Testis (tissue), 3 donors: ENCODE results near the gene EEF2. TPM values are rescaled to one million over a fixed set of nuclear protein-coding genes. Genes with fewer than 3 reads are reported as not detected.

Source experiments
- DNase-seq: peaks from one replicate; pipeline ENCODE4 v3.0.0-alpha.2; 2019
- H3K27ac ChIP-seq, 2 donors: fragments of 200-600 bp; sonication (generic); one replicate each; pipeline ENCODE4 v1.5.1; 2019
- H3K27me3 ChIP-seq: fragments of 200-600 bp; sonication (generic); one replicate; pipeline ENCODE4 v1.5.1; 2019
- H3K36me3 ChIP-seq: fragments of 200-600 bp; sonication (generic); one replicate; pipeline ENCODE4 v1.5.1; 2017; ENCODE audit warnings: low read depth; ENCODE audit errors: missing control alignments
- H3K4me1 ChIP-seq: fragments of 200-600 bp; sonication (generic); one replicate; pipeline ENCODE4 v1.5.1; 2019
- H3K4me3 ChIP-seq, 2 donors: fragments of 200-600 bp; sonication (generic); one replicate each; pipeline ENCODE4 v1.5.1; 2017 to 2019
- H3K9me3 ChIP-seq: fragments of 200-600 bp; sonication (generic); one replicate; pipeline ENCODE4 v1.5.1; 2017
- POLR2A ChIP-seq: fragments of 450-650 bp; IDR thresholded peaks from one replicate; pipeline ENCODE4 v1.6.1; 2017; ENCODE audit warnings: antibody characterized with exemption, mild to moderate bottlenecking, moderate library complexity
- WGBS, 2 donors: methylation state at CpG; one replicate each; pipeline ENCODE4 v1.1.5; 2018; 5-methylcytosine and 5-hydroxymethylcytosine counted together
- intact Hi-C: fragments of 100-400 bp; cut with DNase I; formaldehyde crosslinking; loops from one replicate; pipeline ENCODE4 v1.15.1; 2023; ENCODE audit warnings: low total_unique reads
- polyA plus RNA-seq: library from polyadenylated mRNA; stranded (reverse); fragments of 350-450 nt; fragmentation: Illumina TruSeq; extraction: RNeasy Lipid Tissue Mini Kit (QIAGEN cat#74804); gene quantifications from one replicate; pipeline ENCODE4 v1.2.3, GENCODE V29; 2014; ENCODE audit warnings: low read depth, low replicate concordance; ENCODE audit not compliant: insufficient read depth
- total RNA-seq, 2 donors: library from RNA; depleted of rRNA; stranded (reverse); fragments of >200 nt; gene quantifications; one replicate each; pipeline ENCODE4 v1.2.3, GENCODE V29; 2016
- TF ChIP-seq, protein P1 (sequence below), 3 experiments: fragments of 450-650 bp in 2 of 3; fragments of 200-600 bp in 1 of 3; sonication (generic) in 1 of 3; IDR thresholded peaks; one replicate each; pipeline ENCODE4 v1.5.1; 2016 to 2019; ENCODE audit warnings: antibody characterized with exemption in 3 of 3, mild to moderate bottlenecking in 2 of 3, moderate library complexity in 1 of 3

Gene EEF2
- total and polyA plus RNA-seq, 3 donors from 2014 or later, result 909 to 1,599 (median 1,429) TPM

DNA sequence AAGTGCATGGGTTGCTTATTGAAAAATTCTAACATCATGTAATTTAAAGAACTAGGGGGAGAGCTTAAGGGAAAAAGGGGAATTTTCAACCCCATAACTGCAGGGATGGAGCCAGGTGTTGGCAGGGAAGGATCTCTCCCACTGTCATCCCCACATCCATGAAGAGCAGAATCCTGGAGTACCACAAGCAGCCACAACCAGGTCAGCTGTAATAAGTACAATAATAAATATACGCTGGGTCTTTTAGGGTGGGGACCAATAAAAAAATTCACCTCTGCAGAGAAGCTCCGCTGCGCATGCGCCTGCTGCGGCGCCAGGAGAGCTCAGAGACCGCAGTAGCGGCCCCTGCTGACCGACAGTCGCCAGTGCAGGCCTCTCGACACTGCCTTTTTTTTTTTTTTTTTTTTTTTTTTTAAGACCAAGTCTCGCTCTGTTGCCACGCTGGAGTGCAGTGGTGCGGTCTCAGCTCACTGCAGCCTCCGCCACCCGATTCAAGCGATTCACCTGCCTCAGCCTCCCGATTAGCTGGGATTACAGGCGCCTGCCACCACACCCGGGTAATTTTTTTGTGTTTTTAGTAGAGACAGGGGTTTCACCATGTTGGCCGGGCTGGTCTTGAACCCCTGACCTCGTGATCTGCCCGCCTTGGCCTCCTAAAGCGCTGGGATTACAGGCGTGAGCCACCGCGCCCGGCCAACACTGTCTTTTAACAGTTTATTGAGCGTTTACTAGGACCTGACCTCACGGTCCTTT is 2.5 kb upstream of the EEF2 start:
- no peak overlapping the region for H3K27ac ChIP-seq
- peak overlapping the region in 1 of 2 donors; percentile 20 for H3K4me3 ChIP-seq
- peak; percentile 93 for DNase-seq
- no peaks in the 10 kb centered on the region for H3K27me3 ChIP-seq
- H3K36me3 ChIP-seq, result no peaks in the 10 kb centered on the region
- intact Hi-C loops, result no loop called here
- WGBS, 2 donors, result 7 to 9% methylated on average over 28 to 30 of the region's 30 CpGs
- no peak for TF ChIP-seq POLR2A
- TF ChIP-seq, protein P1, sequence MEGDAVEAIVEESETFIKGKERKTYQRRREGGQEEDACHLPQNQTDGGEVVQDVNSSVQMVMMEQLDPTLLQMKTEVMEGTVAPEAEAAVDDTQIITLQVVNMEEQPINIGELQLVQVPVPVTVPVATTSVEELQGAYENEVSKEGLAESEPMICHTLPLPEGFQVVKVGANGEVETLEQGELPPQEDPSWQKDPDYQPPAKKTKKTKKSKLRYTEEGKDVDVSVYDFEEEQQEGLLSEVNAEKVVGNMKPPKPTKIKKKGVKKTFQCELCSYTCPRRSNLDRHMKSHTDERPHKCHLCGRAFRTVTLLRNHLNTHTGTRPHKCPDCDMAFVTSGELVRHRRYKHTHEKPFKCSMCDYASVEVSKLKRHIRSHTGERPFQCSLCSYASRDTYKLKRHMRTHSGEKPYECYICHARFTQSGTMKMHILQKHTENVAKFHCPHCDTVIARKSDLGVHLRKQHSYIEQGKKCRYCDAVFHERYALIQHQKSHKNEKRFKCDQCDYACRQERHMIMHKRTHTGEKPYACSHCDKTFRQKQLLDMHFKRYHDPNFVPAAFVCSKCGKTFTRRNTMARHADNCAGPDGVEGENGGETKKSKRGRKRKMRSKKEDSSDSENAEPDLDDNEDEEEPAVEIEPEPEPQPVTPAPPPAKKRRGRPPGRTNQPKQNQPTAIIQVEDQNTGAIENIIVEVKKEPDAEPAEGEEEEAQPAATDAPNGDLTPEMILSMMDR (IDR thresholded peaks at IDR 0.05), result peak; percentile 70 to 83 (median 79)
- peaks cover 35% of the 10 kb centered on the region for H3K4me1 ChIP-seq
- no peaks in the 10 kb centered on the region for H3K9me3 ChIP-seq

DNA sequence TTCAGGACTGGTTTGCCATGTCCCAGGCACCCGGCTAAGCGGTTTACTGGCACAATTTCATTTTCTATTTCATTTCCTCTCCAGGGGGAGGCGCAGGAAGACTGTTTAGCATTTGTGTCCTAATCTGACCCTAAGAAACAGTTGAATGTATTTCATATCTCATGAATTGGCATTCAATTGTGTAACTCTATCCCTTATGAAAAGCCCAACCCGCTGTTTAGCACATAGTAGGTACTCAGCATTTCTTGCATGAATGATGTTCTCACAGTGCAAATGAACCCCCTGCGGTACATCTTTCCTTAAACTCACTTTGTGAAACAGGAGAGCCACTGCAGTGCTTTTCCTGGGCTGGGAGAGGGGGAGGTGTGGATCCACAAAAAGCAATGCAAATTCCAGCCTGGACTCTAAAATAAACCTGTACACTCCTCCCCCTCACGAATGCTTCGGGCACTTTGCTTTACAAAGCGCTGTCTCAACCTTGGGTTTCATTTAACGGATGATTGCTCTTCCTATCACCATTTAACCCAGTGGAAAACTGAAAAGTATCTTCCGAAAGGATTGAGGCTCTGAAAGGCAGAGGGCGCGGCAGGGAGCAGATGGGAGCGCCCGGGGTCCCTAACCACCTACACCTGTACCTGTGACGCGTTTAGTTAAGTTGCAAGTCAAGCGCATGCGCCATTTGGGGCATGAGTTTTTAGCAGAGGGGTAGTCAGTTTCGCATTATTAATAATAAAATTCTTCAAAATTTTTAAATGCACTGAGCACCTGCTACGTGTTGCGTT is 1.2 kb upstream of the EEF2 start:
- peak overlapping the region in 1 of 2 donors; percentile 37 for H3K27ac ChIP-seq
- no peaks in the 10 kb centered on the region for H3K27me3 ChIP-seq
- intact Hi-C loops, result no loop called here
- 1 to 3% methylated on average over 21 of the region's 21 CpGs for WGBS, 2 donors
- no peaks in the 10 kb centered on the region for H3K9me3 ChIP-seq
- no peaks in the 10 kb centered on the region for H3K36me3 ChIP-seq
- H3K4me3 ChIP-seq, result peak overlapping the region in 1 of 2 donors; percentile 21
- DNase-seq, result peak; percentile 69
- TF ChIP-seq POLR2A, result no peak
- TF ChIP-seq, protein P1 (IDR thresholded peaks at IDR 0.05), result peak; percentile 46 to 75 (median 60)
- H3K4me1 ChIP-seq, result peaks cover 35% of the 10 kb centered on the region

DNA sequence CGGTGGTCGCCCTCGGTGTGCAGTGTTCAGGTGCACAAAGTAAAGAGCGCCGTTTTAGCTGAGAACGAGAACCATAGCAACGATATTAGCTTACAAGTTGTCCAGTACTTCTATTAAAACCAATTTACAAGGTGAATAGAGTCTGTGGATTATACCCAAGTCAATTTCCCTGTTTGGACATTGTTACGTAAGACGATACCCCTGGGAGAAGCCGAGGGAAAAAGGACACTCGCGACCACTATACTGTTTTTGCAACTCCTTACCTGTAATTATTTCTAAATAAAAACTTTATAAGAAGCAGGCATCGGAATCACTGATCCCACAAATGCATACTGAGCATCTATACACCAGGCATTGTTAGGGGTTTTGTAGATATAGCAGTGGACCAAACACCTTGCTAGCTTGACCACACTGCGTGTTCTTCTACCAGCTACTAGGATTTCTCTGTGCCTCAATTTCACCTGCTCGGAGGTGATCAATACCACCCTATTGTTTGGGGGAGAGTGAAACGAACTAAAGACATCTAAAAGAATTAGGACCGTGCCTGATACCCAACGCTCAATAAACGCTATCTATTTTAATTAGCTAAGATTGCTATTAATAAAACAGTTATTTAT is 488 bp upstream of the EEF2 start:
- intact Hi-C loops, result no loop called here
- Histone ChIP-seq H3K9me3 (no peaks in the 10 kb centered on the region), H3K27me3 (no peaks in the 10 kb centered on the region), H3K4me3 (peak overlapping the region; percentile 95 to 96), H3K27ac (peak overlapping the region; percentile 37 to 92), H3K36me3 (no peaks in the 10 kb centered on the region), H3K4me1 (peaks cover 35% of the 10 kb centered on the region)
- 2 to 3% methylated on average over 18 to 19 of the region's 19 CpGs for WGBS, 2 donors
- TF ChIP-seq, protein P1 (IDR thresholded peaks at IDR 0.05), result no peak
- no peak for TF ChIP-seq POLR2A
- DNase-seq, result no peak

DNA sequence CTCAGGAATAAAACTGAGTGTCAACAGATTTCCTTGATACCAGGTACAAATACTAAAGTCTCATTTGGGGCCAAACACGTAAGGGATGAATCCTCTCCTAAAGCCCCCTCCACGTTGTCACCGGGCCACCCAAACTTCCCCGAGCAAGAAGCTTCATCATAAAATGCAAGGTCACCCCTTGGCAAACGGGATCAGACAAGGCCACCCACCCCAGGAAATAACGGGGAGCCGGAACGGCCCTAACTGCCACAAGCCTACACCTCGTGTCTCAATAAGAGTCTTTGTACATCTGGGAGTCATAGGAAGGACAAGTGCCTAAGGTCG is 717 bp downstream of the EEF2 start:
- intact Hi-C loops, result no loop called here
- DNase-seq, result no peak
- H3K4me1 ChIP-seq, result peaks cover 35% of the 10 kb centered on the region
- WGBS, 2 donors, result 0 to 1% methylated on average over 10 of the region's 10 CpGs
- TF ChIP-seq, protein P1 (IDR thresholded peaks at IDR 0.05), result no peak
- no peak for TF ChIP-seq POLR2A
- peak overlapping the region; percentile 95 to 96 for H3K4me3 ChIP-seq
- no peaks in the 10 kb centered on the region for H3K27me3 ChIP-seq
- H3K9me3 ChIP-seq, result no peaks in the 10 kb centered on the region
- H3K36me3 ChIP-seq, result no peaks in the 10 kb centered on the region
- H3K27ac ChIP-seq, result peak overlapping the region; percentile 92 to 98
